Prostate gland (tissue), 2 donors: ENCODE results near the gene PCBP1.

ENCODE experiments used
- POLR2A ChIP-seq: fragments of 450-650 bp; IDR thresholded peaks from one replicate; pipeline ENCODE4 v1.6.1; 2016; ENCODE audit warnings: antibody characterized with exemption, mild to moderate bottlenecking
- TF ChIP-seq, protein P1 (sequence below), 4 experiments: fragments of 200-600 bp in 2 of 4; fragments of 450-650 bp in 2 of 4; sonication (generic) in 2 of 4; IDR thresholded peaks; 1 replicate in 3 of 4; 2 replicates in 1 of 4; pipeline ENCODE4 v1.5.1; 2016 to 2019; ENCODE audit warnings: antibody characterized with exemption in 4 of 4, mild to moderate bottlenecking in 2 of 4, moderate library complexity in 2 of 4

DNA sequence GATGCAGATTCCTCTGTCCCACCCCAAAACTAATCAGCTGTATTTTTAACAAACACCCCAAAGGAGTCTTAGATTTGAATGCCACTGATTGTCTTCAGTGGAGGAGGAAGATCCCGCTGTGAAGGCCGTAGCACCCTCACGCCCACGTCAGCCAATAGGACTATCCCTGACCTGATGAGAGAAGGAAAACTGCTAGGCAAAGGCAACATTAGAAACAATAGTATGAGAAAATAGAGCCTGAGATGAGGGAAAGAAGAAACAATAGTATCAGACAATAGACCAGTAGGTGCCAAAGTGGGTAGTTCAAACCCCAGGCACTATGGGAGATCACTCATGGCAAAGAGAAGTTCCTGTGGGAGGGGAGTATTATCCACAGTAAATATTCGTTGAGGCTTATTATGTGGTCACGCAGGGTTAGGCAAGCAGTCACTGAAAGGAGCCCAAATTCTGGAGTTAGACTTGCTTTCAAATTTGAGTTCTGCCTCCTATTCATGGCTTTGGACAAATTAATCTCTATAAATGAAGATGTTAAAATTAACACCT is 2.8 kb downstream of the PCBP1 start:
- no peak for TF ChIP-seq POLR2A
- TF ChIP-seq, protein P1, sequence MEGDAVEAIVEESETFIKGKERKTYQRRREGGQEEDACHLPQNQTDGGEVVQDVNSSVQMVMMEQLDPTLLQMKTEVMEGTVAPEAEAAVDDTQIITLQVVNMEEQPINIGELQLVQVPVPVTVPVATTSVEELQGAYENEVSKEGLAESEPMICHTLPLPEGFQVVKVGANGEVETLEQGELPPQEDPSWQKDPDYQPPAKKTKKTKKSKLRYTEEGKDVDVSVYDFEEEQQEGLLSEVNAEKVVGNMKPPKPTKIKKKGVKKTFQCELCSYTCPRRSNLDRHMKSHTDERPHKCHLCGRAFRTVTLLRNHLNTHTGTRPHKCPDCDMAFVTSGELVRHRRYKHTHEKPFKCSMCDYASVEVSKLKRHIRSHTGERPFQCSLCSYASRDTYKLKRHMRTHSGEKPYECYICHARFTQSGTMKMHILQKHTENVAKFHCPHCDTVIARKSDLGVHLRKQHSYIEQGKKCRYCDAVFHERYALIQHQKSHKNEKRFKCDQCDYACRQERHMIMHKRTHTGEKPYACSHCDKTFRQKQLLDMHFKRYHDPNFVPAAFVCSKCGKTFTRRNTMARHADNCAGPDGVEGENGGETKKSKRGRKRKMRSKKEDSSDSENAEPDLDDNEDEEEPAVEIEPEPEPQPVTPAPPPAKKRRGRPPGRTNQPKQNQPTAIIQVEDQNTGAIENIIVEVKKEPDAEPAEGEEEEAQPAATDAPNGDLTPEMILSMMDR (IDR thresholded peaks at IDR 0.05) = no peak
